ENCODE measurements around the gene GMDS. TPM values are rescaled to one million over a fixed set of nuclear protein-coding genes. Genes with fewer than 3 reads are reported as not detected.

Gene GMDS
- total and polyA plus RNA-seq, 2 experiments from 2014 or later, result 6.3 to 17.7 TPM

- Histone ChIP-seq H3K36me3 (no peaks in the 10 kb centered on the region), H3K27me3 (no peaks in the 10 kb centered on the region), H3K4me3 (no peak overlapping the region), H3K27ac (no peak overlapping the region), H3K9me3 (ENCODE audit: low read depth) (no peaks in the 10 kb centered on the region), H3K4me1 (ENCODE audit: low read depth) (no peaks in the 10 kb centered on the region)
- TF ChIP-seq, protein P1, sequence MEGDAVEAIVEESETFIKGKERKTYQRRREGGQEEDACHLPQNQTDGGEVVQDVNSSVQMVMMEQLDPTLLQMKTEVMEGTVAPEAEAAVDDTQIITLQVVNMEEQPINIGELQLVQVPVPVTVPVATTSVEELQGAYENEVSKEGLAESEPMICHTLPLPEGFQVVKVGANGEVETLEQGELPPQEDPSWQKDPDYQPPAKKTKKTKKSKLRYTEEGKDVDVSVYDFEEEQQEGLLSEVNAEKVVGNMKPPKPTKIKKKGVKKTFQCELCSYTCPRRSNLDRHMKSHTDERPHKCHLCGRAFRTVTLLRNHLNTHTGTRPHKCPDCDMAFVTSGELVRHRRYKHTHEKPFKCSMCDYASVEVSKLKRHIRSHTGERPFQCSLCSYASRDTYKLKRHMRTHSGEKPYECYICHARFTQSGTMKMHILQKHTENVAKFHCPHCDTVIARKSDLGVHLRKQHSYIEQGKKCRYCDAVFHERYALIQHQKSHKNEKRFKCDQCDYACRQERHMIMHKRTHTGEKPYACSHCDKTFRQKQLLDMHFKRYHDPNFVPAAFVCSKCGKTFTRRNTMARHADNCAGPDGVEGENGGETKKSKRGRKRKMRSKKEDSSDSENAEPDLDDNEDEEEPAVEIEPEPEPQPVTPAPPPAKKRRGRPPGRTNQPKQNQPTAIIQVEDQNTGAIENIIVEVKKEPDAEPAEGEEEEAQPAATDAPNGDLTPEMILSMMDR (IDR thresholded peaks at IDR 0.05; ENCODE audit: low read depth, low read length), result no peak
- no peak for DNase-seq (ENCODE audit: low read depth in 1 of 2, low spot score in 1 of 2)
These were observed 668.2 kb downstream of the GMDS start for GRCh38 chr6:1577146-1577680.

- no peak for DNase-seq (ENCODE audit: low read depth in 1 of 2, low spot score in 1 of 2)
- H3K4me1 ChIP-seq (ENCODE audit: low read depth), result no peaks in the 10 kb centered on the region
- no peaks in the 10 kb centered on the region for H3K27me3 ChIP-seq
- H3K4me3 ChIP-seq, result no peak overlapping the region
- no peaks in the 10 kb centered on the region for H3K36me3 ChIP-seq
- H3K27ac ChIP-seq, result no peak overlapping the region
- TF ChIP-seq, protein P1 (IDR thresholded peaks at IDR 0.05; ENCODE audit: low read depth, low read length), result no peak
- H3K9me3 ChIP-seq (ENCODE audit: low read depth), result no peaks in the 10 kb centered on the region
These were observed 668.7 kb downstream of the GMDS start for GRCh38 chr6:1576711-1577110.

DNA sequence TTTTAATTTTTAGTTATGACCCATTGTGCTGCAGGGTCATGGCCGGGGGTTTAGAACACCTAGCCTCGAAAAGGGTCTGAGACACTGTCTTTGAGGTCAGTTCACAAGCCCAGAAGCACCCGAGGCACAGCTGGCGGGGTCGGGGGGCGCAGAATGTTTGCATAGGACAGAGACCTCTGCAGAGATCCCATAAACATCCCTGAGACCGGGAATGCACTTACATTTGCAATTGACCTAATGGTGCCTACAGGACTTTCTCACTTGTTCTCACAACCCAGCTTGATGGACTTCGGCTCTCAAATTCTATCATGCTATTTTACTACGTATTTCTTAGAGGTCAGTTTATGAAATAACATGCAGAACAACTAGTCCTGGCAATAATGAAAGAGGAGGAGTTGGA, 669.2 kb downstream of the GMDS start:
- Histone ChIP-seq H3K4me1 (ENCODE audit: low read depth) (no peaks in the 10 kb centered on the region), H3K36me3 (no peaks in the 10 kb centered on the region), H3K27ac (no peak overlapping the region), H3K9me3 (ENCODE audit: low read depth) (no peaks in the 10 kb centered on the region), H3K4me3 (no peak overlapping the region), H3K27me3 (no peaks in the 10 kb centered on the region)
- TF ChIP-seq, protein P1 (IDR thresholded peaks at IDR 0.05; ENCODE audit: low read depth, low read length), result no peak
- DNase-seq (ENCODE audit: low read depth in 1 of 2, low spot score in 1 of 2), result no peak

GRCh38 chr6:1575210-1576041, 670.0 kb downstream of the GMDS start:
- Histone ChIP-seq H3K4me3 (no peak overlapping the region), H3K36me3 (no peaks in the 10 kb centered on the region), H3K4me1 (ENCODE audit: low read depth) (no peaks in the 10 kb centered on the region), H3K9me3 (ENCODE audit: low read depth) (no peaks in the 10 kb centered on the region), H3K27me3 (no peaks in the 10 kb centered on the region), H3K27ac (peak overlapping the region; percentile 50)
- TF ChIP-seq, protein P1 (IDR thresholded peaks at IDR 0.05; ENCODE audit: low read depth, low read length), result no peak
- peak; percentile 30 to 81 for DNase-seq (ENCODE audit: low read depth in 1 of 2, low spot score in 1 of 2)

DNA sequence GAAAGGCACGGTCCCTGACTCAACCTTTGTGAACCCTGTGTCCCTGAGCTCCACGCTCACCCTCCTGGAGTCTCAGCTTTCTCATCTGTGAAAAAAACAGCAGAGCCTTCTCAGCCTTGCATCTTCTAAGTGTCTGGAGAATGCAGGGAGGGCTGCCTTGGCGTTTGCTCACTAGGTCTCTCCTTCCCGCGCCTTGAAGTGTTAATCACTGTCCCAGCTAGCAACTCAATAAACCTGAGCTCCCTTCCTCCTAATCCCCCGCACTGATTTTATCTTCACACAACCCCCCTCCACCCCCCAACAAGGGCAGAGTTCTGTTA, 670.6 kb downstream of the GMDS start:
- TF ChIP-seq, protein P1 (IDR thresholded peaks at IDR 0.05; ENCODE audit: low read depth, low read length), result no peak

More for the DNA sequence above, 670.6 kb downstream of the GMDS start:
- no peaks in the 10 kb centered on the region for H3K4me1 ChIP-seq (ENCODE audit: low read depth)
- H3K27ac ChIP-seq, result no peak overlapping the region
- no peaks in the 10 kb centered on the region for H3K36me3 ChIP-seq
- H3K9me3 ChIP-seq (ENCODE audit: low read depth), result no peaks in the 10 kb centered on the region
- DNase-seq (ENCODE audit: low read depth in 1 of 2, low spot score in 1 of 2), result no peak
- no peaks in the 10 kb centered on the region for H3K27me3 ChIP-seq
- no peak overlapping the region for H3K4me3 ChIP-seq
